Skin epidermis (tissue), 12 donors: ENCODE measurements around the gene ITGA11.

Source experiments
- H3K27ac ChIP-seq, 21 experiments: fragments of 200-600 bp; sonication (generic) in 11 of 21; one replicate each; pipeline ENCODE4 v1.5.0; 2020; ENCODE audit warnings: mild to moderate bottlenecking in 3 of 21, inconsistent platforms in 2 of 21, moderate library complexity in 2 of 21
- H3K4me3 ChIP-seq, 7 experiments: fragments of 200-600 bp; sonication (generic) in 2 of 7; one replicate each; pipeline ENCODE4 v1.5.0; 2020; ENCODE audit warnings: inconsistent platforms in 2 of 7, mild to moderate bottlenecking in 2 of 7, moderate library complexity in 1 of 7

ITGA11 gene

DNA sequence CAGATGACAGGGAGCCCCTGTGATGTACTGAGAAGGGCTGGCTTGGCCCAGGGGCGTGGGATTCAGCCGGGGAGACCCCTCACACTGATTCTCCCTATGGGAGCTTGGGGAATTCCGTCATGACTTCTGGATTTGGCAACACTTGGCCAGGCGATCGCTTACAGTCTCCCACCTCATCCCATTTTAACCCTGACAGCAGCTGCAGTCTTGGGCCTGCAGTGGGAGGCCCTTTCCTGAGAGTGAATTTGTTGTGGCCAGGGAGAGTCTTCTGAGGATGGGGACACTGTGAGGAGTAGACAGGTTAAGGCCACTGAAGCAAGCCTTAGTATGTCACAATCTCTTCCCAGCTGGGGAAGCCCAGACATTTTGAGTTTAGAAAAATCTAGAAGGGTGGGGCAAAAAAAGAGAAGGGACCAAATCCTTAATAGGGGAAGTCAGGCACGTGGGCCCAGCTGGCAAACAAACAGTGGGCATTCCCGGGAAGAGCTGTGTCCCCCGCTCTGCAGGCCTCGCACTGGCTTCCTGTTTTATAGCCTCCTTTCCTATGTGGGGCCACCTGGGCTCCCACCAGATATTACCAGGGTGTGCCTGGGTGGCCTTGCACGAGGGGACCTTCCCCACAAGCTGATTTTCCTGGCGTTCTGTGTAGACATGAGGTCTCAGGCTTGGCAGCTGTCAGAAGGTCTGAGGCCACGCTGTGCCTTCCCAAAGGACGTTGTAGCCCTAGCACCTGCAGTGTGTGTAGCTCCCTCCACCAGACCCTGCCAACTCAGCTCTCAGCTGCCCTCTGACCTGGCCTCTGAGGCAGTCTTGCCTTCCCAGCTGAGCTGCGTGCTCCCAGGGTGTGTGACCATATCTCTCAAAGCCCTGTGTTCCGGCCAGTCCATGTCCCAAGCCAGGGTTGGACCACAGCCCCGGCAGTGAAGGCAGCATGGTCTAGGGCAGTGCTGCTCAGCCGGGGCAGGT, 89.9 kb downstream of the ITGA11 start:
- no peak overlapping the region for H3K4me3 ChIP-seq
- peak overlapping the region in 7 of 21 experiments; percentile 18 to 65 (median 41) for H3K27ac ChIP-seq

DNA sequence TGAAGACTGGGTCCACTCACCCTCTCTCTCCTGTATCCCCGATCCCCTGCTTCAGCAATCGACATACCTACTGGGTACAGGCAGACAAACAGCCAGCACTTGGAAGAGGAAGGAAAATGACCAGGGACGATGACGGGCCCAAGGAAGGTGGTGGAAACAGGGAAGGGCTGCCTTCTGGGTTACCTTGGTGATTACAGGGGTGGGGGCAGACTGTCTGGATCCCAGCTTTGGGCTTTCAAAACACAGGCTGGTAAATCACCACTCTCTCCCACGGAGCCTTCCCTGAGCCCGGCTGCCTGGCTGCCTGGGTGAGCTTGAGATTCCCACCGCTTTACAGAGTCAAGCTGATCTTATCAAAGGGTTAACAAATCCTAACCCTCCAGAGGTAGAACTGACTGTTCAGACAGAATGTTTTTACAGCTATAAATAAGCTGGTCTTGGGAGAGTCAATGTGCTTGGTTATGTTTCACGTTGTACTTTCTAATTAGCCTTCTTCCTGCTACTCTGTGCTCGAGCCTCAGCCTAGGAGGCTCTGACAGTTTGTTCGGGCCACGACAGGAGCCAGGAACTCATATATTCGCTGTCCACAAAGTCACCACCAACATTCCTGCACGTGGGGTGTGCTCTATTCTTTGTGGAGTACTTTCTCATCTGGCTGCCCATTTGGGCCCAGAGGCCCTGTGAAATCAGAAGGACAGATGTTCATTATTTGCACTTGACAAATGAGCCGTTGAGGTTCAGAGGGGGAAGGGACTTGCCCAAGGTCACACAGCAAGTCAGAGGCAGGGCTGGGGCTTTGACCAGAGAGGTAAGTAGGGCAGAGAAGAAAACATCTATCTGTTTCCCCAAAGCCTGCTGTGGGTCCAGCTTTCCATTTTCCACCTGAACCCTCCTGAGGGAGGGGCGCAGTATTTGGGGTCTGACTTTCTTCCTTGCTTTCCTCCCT, 91.0 kb downstream of the ITGA11 start:
- H3K4me3 ChIP-seq = no peak overlapping the region
- H3K27ac ChIP-seq = peak overlapping the region in 5 of 21 experiments; percentile 5 to 34 (median 18)

DNA sequence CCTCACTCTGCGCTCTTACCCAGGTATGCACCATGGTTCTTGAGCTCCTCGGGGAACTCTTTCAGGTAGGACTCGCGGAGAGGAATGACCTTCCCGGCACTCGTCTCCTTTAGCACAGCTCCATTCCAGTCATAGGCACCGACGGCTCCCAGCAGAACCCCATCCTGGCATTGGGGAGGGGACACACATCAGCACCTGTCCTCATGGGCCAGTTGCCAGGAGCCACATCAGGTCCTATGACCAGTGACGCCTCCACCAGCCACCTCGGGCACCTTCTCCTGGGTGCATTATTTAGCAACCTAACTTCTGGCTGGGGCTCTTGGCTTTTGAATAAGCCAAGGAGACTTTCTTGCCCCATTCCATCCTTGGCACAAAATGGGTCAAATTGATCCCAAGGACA, 92.5 kb downstream of the ITGA11 start:
- H3K27ac ChIP-seq = no peak overlapping the region
- no peak overlapping the region for H3K4me3 ChIP-seq

DNA sequence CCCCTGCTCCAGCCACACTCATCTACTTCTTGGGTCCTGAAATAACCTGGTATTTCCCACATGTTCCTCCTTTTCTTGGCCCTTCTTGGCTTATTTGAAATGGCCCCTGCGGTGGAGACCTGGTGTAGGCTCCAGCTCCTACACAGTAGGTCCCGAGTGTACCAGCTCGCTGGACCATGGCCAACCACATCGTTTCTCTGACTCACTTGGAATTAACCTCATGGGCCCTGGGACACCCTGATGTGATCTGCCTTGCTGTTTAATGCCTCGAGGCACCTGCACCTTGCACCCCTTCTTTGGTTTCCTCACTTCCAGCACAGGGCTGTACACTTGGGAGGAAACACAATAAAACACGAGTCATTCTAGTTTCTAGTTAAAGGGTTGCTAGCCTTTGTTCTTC, 94.1 kb downstream of the ITGA11 start:
- Histone ChIP-seq H3K27ac (no peak overlapping the region), H3K4me3 (no peak overlapping the region)

DNA sequence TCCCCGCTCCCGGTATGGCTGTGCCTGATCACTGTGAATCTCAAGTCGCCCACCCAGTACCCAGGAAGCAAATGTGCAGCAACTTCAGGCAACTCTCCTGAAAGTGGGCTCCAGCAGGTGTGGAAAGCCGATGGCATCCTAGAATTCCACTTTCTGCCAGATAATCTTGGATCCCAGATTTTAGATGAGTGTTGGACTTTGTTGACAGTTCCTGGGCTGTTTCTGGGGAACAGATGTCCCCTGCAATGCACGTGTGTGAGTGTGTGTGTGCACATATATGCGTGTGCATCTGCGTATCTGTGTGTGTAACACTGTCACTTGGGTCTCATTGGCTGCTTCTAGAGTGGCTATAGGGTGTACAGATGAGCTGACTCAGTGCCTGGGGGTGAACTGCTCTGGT, 95.4 kb downstream of the ITGA11 start:
- no peak overlapping the region for H3K4me3 ChIP-seq
- no peak overlapping the region for H3K27ac ChIP-seq

DNA sequence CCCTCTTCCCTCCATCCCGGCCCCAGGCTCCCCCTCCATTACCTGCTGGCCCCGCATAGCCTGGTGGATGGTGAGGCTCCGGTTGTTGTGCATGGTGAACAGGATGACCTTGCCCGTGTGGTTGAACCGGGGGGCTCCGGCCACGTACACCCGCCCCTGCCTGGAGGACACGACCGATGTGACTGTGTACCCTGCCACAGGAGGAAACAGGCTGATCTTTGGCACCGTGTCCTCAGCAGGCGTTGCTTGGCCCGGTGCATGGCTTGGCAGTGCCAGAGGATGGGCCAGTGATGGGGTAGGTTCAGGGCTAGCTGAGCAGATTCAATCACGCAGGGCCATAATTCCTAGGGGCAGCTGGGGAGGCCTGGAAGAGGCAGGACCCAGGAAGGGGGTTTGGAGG, 96.3 kb downstream of the ITGA11 start:
- no peak overlapping the region for H3K4me3 ChIP-seq
- H3K27ac ChIP-seq = peak overlapping the region in 1 of 21 experiments; percentile 44

DNA sequence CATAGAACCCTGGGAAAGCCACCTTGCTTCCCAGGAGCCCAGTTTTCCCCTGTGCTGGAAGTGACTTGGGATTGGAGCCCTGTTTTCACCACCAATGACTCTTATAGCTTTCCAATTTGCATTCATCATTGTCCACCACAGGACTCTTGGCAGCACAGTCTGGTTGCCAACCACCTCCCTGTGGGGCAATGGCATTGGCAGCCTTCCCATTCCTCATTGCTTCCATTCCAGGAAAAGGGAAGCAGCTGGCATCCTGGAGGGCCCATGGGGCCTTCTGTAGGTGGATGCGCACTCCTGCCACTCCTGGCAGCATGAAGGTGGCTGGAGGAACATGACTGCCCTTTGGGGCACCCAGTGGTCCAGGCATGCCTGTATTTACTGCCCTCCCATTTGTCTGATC, 96.7 kb downstream of the ITGA11 start:
- H3K27ac ChIP-seq = peak overlapping the region in 7 of 21 experiments; percentile 0 to 60 (median 36)
- no peak overlapping the region for H3K4me3 ChIP-seq

DNA sequence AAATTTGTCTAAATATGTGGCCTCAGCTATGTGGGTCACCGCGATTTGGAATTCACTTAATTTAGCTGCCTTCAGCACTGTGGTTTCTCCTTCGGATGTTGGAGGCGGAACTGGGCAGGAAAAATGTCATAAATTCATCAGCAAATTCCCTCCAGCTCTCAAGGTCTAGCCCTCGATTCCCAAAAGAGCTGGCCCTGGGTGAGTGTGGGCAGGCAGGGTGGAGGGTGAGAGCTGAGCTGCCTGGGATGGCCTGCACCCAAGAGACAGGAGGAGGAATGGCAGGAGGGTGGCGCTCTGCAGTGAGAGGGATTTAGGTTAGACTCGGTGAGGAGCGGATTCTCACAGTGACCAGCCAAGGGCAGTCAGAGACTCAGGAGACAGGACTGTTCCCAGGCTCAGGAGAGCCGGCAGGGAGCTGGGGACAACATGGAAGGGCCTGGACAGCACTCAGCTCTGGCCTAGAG, 97.3 kb downstream of the ITGA11 start:
- H3K27ac ChIP-seq = peak overlapping the region in 8 of 21 experiments; percentile 0 to 60 (median 38)
- H3K4me3 ChIP-seq = no peak overlapping the region

DNA sequence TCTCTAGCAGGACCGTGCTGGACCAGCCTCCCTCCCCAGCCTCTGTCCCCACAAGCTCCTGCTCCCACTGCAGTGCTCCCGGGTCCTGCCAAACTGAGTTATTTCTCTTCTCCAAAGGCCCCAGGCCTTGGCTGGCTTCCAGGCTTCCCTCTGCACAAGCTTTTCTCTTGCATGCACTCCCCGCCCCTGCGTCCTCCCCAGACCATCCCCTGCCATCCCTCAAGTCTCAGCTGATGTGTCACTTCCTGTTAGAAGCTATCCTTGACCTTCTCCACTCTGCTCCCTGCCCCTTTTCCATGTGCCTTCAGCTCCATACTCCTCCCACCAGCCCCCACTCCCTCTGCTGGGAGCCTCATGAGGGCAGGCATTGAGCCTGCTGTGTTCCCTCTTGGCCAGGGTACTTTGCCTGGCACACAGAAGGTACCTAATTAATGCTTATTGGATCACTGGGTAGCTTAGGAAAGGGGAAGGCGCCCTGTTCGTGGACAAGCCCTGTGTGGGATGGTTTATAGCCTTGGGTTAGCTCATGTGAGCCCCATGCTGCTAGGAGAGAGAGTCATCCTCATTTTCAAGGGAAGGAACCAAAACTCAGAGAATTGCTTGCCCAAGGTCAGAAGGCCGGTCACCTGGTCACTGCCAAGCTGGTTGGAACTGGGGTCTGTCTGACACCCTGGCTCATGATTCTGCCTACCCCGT, 98.0 kb downstream of the ITGA11 start:
- H3K4me3 ChIP-seq = no peak overlapping the region
- H3K27ac ChIP-seq = peak overlapping the region in 7 of 21 experiments; percentile 0 to 44 (median 36)

DNA sequence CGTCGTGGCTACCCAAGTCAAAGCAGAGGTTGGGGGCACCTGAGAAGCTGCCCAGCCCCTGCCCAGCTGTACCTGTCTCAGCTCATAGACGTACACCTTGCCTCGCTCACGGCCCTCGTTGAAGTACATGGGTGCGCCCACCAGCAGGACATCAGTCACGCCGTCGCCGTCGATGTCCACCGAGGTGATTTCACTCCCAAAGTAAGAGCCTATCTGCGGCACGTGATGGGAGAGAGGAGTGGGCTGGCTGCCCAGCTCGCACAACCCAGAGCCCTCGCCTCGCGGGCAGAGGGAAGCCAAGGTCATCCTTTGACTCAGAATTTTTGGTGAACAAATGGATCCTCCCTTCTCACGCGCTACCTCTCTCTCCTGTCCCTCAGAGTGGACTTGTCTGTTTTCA, 99.7 kb downstream of the ITGA11 start:
- Histone ChIP-seq H3K27ac (no peak overlapping the region), H3K4me3 (no peak overlapping the region)

DNA sequence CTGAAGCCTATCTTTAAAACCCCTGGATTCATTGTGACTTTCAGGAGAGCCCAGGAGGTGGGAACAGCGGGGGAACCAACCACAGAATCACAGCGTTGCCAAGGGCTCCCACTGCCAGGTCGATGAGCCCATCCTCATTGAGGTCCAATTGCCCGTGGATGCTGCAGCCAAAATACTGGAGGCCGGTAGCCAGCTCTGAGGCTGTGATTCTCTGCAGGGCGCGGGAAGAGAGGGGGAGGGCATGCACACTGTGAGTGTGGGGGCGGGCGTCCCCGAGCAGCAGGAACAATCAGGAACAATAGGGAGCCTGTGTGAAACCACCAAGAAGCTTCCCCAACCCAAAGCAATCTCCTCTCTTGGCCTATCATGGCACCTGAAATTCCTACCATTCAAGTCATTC, 101.1 kb downstream of the ITGA11 start:
- Histone ChIP-seq H3K4me3 (no peak overlapping the region), H3K27ac (no peak overlapping the region)

DNA sequence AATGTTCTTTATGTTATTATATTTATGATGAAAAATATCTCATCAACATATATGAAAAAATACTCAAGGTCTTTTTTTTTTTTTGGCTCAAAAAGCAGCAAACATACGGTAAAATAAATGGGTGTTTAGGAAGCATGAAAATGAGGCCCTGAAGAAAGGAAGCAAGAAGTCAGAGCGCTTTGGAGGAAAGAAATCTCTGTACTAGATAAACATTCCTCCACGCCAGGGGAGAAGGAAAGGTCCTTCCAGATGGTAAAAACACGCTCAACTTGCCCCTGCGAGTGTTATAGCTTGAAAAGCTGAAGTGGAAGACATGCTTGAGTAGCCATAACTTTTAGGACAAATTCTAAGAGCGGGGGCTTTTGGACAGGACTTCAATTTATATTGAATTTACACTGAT, 101.5 kb downstream of the ITGA11 start:
- Histone ChIP-seq H3K4me3 (no peak overlapping the region), H3K27ac (no peak overlapping the region)

DNA sequence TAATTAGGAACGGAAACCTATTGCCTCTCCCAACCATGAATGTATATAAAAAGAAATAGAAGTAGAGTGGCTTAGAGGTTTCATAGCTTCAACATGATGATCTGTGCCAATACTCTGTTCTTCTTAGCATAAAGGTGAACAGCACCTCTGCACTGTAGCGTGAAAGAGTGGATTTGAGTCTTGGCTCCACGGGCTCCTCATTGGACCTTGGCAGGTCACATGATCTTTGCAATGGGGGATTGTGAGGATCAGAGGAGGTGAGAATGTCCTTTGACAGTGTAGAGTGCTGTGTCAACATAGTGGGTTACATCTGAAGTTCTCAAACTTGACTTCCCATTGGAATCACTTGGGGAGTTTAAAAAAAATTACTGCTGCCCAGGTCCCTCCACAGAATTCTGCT, 103.0 kb downstream of the ITGA11 start:
- H3K27ac ChIP-seq = no peak overlapping the region

DNA sequence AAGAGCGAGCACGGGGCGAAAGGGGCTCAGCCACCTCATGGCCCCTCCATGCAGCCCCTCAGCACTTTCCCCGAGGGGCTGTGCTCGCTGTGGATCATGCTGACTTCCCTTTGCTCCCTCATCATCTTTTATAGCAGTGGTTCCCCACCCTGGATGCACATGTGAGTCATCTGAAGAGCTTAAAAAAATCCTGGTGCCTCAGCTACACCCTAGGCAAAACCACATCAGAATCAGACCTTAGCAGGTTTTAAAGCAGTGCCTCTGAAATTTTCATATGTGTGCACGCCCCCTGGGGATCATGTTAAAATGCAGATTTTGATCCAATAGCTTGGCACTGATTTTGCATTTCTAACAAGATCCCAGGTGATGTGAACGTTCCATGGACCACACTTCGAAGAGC, 103.5 kb downstream of the ITGA11 start:
- Histone ChIP-seq H3K4me3 (no peak overlapping the region), H3K27ac (no peak overlapping the region)

More for the DNA sequence above, 103.0 kb downstream of the ITGA11 start:
- no peak overlapping the region for H3K4me3 ChIP-seq

DNA sequence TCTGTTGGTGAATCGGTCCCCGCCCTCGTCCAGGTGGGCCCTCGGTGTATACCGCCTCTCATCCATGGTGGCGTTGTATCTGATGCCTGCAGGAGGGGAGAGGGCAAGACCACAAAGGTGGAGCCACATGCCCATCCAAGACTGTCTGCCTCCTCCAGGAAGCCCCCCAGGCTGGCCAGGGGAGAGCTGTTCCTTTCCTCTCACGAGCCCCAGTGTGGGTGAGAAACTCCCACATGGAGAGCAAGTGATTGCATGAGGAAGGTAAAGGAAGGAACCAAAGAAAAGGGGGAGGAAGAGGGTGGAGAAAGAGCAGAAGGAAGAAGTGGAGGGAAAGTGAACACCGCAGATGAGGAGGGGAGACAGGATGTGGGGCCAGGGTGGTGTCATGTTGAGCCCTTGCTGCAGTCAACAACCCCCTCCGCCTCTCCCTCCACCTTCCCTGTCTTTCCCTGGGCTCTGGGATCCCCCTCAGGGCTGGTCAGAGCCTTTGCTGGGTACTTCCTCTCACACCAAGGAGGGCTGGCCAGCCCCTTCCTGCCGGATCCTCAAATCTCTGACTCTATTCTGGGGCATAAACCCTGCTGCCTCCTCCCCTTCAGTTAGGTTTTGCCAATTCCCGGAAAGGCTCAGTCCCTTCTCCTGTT, 105.1 kb downstream of the ITGA11 start:
- no peak overlapping the region for H3K27ac ChIP-seq
- H3K4me3 ChIP-seq = no peak overlapping the region

DNA sequence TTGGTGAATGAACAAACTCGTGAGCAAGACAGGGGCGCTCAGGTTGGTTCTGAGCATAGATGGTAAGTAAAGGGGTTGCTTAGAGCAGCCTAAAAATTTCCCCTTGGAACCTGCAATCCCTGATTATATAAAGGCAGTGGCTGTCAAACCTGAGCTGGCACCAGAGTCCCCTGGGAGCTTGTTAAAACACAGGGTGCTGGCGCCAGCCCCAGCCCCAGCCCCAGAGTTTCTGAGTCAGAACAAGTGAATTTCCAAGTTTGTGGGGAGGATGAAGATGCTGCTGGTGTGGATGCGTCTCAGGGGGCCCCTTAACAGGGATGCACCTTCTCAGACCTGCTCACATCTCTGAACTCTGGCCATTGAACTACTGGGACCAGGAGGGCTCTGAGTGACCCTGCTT, 106.2 kb downstream of the ITGA11 start:
- Histone ChIP-seq H3K4me3 (no peak overlapping the region), H3K27ac (no peak overlapping the region)

DNA sequence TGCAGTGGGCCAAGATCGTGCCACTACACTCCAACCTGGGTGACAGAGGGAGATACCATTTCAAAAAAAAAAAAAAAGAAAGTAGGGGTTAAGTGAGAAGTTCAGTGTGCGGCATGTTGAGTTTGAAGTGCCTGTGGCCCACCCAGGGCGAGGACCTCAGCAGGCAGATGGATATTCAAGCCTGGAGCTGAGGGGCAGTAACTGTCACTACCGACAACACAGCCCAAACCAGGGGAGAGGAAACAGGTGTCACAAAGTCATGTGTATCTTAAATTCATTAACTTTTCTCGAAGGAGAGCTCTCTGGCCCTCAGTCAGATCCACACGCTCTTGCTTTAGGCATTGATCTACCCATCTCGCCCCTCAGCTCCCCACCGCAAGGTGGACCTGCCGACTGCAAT, 109.2 kb downstream of the ITGA11 start:
- no peak overlapping the region for H3K4me3 ChIP-seq
- no peak overlapping the region for H3K27ac ChIP-seq

DNA sequence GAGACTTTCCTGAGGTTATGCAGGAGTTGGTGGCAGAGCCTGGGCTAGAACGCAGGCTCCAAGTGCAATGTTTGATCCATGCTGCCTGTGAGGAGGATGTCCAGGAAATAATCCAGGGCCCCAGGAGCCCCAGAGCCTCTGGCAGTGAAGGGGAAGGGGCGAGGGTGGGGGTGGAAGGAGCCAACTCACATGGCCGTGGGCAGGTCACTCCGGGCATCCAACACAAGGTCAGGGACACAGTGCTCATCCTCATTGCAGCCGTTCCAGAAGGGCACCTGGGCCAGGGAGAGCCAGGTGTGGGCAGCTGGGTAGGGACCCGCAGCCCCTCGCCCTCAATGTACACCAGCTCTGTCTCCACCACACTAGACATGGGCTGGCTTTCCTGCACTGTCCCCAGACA, 110.7 kb downstream of the ITGA11 start:
- Histone ChIP-seq H3K27ac (no peak overlapping the region), H3K4me3 (no peak overlapping the region)

DNA sequence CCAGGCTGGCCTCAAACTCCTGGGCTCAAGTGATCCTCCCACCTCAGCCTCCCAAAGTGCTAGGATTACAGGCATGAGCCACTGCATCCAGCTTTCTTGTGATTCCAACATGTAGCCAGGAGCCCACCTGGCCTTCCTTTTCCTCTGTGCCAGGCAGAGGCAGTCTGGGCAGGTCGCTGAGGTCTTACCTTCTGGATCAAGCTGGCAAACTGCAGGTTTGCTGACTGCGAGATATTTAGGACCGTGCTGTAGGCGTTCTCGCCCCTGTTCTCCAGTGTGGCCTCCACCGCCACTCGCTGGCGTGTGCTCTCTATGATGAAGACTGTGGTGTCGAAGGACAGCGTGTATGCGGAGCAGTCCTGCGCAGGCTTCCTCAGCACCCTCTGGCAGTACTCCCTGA, 112.0 kb downstream of the ITGA11 start:
- no peak overlapping the region for H3K4me3 ChIP-seq
- no peak overlapping the region for H3K27ac ChIP-seq
